T-helper 1 cell treated with Interleukin-12 subunit alpha and Interleukin-12 subunit beta and Interleukin-4 antibody, amounts not matched to agents 30 μg/mL and 1 μg/mL, for 36 hours (primary cell): Measurements from ENCODE around the gene MFGE8.

Experiments used
- H3K27ac Mint-ChIP-seq: one replicate; pipeline ENCODE4 v1.8.0; 2021; ENCODE audit warnings: mild to moderate bottlenecking, mixed read lengths
- H3K27me3 Mint-ChIP-seq: one replicate; pipeline ENCODE4 v1.8.0; 2021; ENCODE audit warnings: low read depth, mixed read lengths
- H3K36me3 Mint-ChIP-seq: one replicate; pipeline ENCODE4 v1.8.0; 2021; ENCODE audit warnings: low read depth, mixed read lengths
- H3K4me1 Mint-ChIP-seq: one replicate; pipeline ENCODE4 v1.8.0; 2021; ENCODE audit warnings: low read depth, mixed read lengths
- H3K4me3 Mint-ChIP-seq: one replicate; pipeline ENCODE4 v1.8.0; 2021; ENCODE audit warnings: mild to moderate bottlenecking, moderate library complexity, mixed read lengths
- H3K9me3 Mint-ChIP-seq: one replicate; pipeline ENCODE4 v1.8.0; 2021; ENCODE audit warnings: mixed read lengths

Gene MFGE8

GRCh38 chr15:88858934-88859333 lies 54.2 kb downstream of the MFGE8 start:
- no peaks in the 10 kb centered on the region for H3K27me3 Mint-ChIP-seq
- no peak overlapping the region for H3K27ac Mint-ChIP-seq
- H3K36me3 Mint-ChIP-seq = no peaks in the 10 kb centered on the region
- H3K9me3 Mint-ChIP-seq = peaks cover 15% of the 10 kb centered on the region
- H3K4me1 Mint-ChIP-seq = no peaks in the 10 kb centered on the region
- no peak overlapping the region for H3K4me3 Mint-ChIP-seq

GRCh38 chr15:88852476-88852875 lies 60.7 kb downstream of the MFGE8 start:
- Mint-ChIP-seq H3K36me3 (no peaks in the 10 kb centered on the region), H3K4me1 (no peaks in the 10 kb centered on the region), H3K9me3 (peaks cover 12% of the 10 kb centered on the region), H3K27ac (no peak overlapping the region), H3K27me3 (no peaks in the 10 kb centered on the region), H3K4me3 (no peak overlapping the region)

GRCh38 chr15:88849376-88850072 lies 63.7 kb downstream of the MFGE8 start:
- Mint-ChIP-seq H3K27ac (no peak overlapping the region), H3K4me3 (no peak overlapping the region), H3K9me3 (peaks cover 3% of the 10 kb centered on the region), H3K27me3 (no peaks in the 10 kb centered on the region), H3K4me1 (peaks cover 6% of the 10 kb centered on the region), H3K36me3 (no peaks in the 10 kb centered on the region)
